SK-N-SH treated with all-trans-retinoic acid at 6 μM for 48 hours (cell line): Measurements from ENCODE around the gene DKK2.

Experiments
- ATAC-seq: fragments of 200-7000 bp; cut with Tn5 transposase; 3 replicates; pipeline ENCODE4 v1.9.1; 2020; ENCODE audit warnings: mild to moderate bottlenecking, moderate library complexity
- BACH2 ChIP-seq: fragments of 250-450 bp; sonication (Bioruptor Pico); IDR thresholded peaks from 2 replicates; pipeline ENCODE4 v1.9.0; 2021; ENCODE audit warnings: mild to moderate bottlenecking, borderline replicate concordance
- CREB5 ChIP-seq: fragments of 250-450 bp; sonication (Bioruptor Pico); IDR thresholded peaks from 2 replicates; pipeline ENCODE4 v1.5.1; 2020; ENCODE audit warnings: low read depth, mild to moderate bottlenecking, moderate library complexity
- CSDC2 ChIP-seq: fragments of 250-450 bp; sonication (Bioruptor Pico); IDR thresholded peaks from 2 replicates; pipeline ENCODE4 v1.5.0; 2020; ENCODE audit warnings: mild to moderate bottlenecking, moderate library complexity
- CSRNP3 ChIP-seq: fragments of 250-450 bp; sonication (Bioruptor Pico); IDR thresholded peaks from 2 replicates; pipeline ENCODE4 v1.5.1; 2021; ENCODE audit warnings: mild to moderate bottlenecking, moderate library complexity
- GLIS3 ChIP-seq: fragments of 250-450 bp; sonication (Bioruptor Pico); IDR thresholded peaks from 2 replicates; pipeline ENCODE4 v1.5.0; 2020; ENCODE audit warnings: mild to moderate bottlenecking, moderate library complexity
- ISL1 ChIP-seq: fragments of 250-450 bp; sonication (Bioruptor Pico); IDR thresholded peaks from 2 replicates; pipeline ENCODE4 v2.1.2; 2022; ENCODE audit warnings: mild to moderate bottlenecking, moderate library complexity
- PPARA ChIP-seq: fragments of 250-450 bp; sonication (Bioruptor Pico); IDR thresholded peaks from 2 replicates; pipeline ENCODE4 v1.5.0; 2020; ENCODE audit warnings: mild to moderate bottlenecking, borderline replicate concordance
- SNAI2 ChIP-seq: fragments of 250-450 bp; sonication (Bioruptor Pico); IDR thresholded peaks from 2 replicates; pipeline ENCODE4 v1.5.0; 2020; ENCODE audit warnings: mild to moderate bottlenecking, moderate library complexity
- TCF4 ChIP-seq: fragments of 250-450 bp; sonication (Bioruptor Pico); IDR thresholded peaks from 2 replicates; pipeline ENCODE4 v1.8.0; 2021; ENCODE audit warnings: mild to moderate bottlenecking, moderate library complexity, borderline replicate concordance
- ZC3H10 ChIP-seq: fragments of 250-450 bp; sonication (Bioruptor Pico); IDR thresholded peaks from 2 replicates; pipeline ENCODE4 v1.5.1; 2021; ENCODE audit warnings: mild to moderate bottlenecking, moderate library complexity
- ZFP3 ChIP-seq: fragments of 250-450 bp; sonication (Bioruptor Pico); IDR thresholded peaks from 2 replicates; pipeline ENCODE4 v1.5.0; 2020; ENCODE audit warnings: mild to moderate bottlenecking, moderate library complexity
- ZFP30 ChIP-seq: fragments of 450-650 bp; formaldehyde crosslinking; IDR thresholded peaks from 2 replicates; pipeline ENCODE4 v1.5.0; 2022; ENCODE audit warnings: mild to moderate bottlenecking, moderate library complexity
- ZNF565 ChIP-seq: fragments of 450-650 bp; formaldehyde crosslinking; conservative IDR thresholded peaks from 2 replicates; pipeline ENCODE4 v1.5.0; 2020; ENCODE audit warnings: low read depth, mild to moderate bottlenecking, moderate library complexity
- ZNF70 ChIP-seq: fragments of 450-650 bp; formaldehyde crosslinking; IDR thresholded peaks from 2 replicates; pipeline ENCODE4 v1.5.0; 2020; ENCODE audit warnings: mild to moderate bottlenecking, moderate library complexity
- TF ChIP-seq, protein P1 (sequence below): fragments of 250-450 bp; sonication (Bioruptor Pico); IDR thresholded peaks from 2 replicates; pipeline ENCODE4 v1.5.0; 2020; ENCODE audit warnings: mild to moderate bottlenecking, moderate library complexity
- TF ChIP-seq, protein P2 (sequence below): fragments of 250-450 bp; sonication (Bioruptor Pico); IDR thresholded peaks from 2 replicates; pipeline ENCODE4 v1.8.0; 2021; ENCODE audit warnings: low read depth, mild to moderate bottlenecking, moderate library complexity, borderline replicate concordance

Gene DKK2

GRCh38 chr4:106930522-106930921 is 105.6 kb downstream of the DKK2 start:
- no peak for ATAC-seq
- TF ChIP-seq GLIS3 (no peak), CSDC2 (CRISPR knock-in tag) (no peak), CREB5 (CRISPR knock-in tag) (no peak), ZNF565 (CRISPR knock-in tag) (no peak), ZNF70 (CRISPR knock-in tag) (no peak), ZFP3 (CRISPR knock-in tag) (no peak), ISL1 (CRISPR knock-in tag) (no peak), CSRNP3 (CRISPR knock-in tag) (no peak), PPARA (CRISPR knock-in tag) (no peak), BACH2 (CRISPR knock-in tag) (no peak), ZC3H10 (CRISPR knock-in tag) (no peak), ZFP30 (CRISPR knock-in tag) (no peak)
- TF ChIP-seq, protein P1, sequence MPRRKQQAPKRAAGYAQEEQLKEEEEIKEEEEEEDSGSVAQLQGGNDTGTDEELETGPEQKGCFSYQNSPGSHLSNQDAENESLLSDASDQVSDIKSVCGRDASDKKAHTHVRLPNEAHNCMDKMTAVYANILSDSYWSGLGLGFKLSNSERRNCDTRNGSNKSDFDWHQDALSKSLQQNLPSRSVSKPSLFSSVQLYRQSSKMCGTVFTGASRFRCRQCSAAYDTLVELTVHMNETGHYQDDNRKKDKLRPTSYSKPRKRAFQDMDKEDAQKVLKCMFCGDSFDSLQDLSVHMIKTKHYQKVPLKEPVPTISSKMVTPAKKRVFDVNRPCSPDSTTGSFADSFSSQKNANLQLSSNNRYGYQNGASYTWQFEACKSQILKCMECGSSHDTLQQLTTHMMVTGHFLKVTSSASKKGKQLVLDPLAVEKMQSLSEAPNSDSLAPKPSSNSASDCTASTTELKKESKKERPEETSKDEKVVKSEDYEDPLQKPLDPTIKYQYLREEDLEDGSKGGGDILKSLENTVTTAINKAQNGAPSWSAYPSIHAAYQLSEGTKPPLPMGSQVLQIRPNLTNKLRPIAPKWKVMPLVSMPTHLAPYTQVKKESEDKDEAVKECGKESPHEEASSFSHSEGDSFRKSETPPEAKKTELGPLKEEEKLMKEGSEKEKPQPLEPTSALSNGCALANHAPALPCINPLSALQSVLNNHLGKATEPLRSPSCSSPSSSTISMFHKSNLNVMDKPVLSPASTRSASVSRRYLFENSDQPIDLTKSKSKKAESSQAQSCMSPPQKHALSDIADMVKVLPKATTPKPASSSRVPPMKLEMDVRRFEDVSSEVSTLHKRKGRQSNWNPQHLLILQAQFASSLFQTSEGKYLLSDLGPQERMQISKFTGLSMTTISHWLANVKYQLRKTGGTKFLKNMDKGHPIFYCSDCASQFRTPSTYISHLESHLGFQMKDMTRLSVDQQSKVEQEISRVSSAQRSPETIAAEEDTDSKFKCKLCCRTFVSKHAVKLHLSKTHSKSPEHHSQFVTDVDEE (CRISPR knock-in tag), result no peak
- TF ChIP-seq, protein P2, sequence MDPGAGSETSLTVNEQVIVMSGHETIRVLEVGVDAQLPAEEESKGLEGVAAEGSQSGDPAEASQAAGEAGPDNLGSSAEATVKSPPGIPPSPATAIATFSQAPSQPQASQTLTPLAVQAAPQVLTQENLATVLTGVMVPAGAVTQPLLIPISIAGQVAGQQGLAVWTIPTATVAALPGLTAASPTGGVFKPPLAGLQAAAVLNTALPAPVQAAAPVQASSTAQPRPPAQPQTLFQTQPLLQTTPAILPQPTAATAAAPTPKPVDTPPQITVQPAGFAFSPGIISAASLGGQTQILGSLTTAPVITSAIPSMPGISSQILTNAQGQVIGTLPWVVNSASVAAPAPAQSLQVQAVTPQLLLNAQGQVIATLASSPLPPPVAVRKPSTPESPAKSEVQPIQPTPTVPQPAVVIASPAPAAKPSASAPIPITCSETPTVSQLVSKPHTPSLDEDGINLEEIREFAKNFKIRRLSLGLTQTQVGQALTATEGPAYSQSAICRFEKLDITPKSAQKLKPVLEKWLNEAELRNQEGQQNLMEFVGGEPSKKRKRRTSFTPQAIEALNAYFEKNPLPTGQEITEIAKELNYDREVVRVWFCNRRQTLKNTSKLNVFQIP (CRISPR knock-in tag), result no peak

- ATAC-seq, result no peak
- TF ChIP-seq SNAI2 (CRISPR knock-in tag), result no peak
- no peak for TF ChIP-seq PPARA (CRISPR knock-in tag)
- TF ChIP-seq ISL1 (CRISPR knock-in tag), result no peak
- no peak for TF ChIP-seq ZFP3 (CRISPR knock-in tag)
- TF ChIP-seq, protein P2 (CRISPR knock-in tag), result no peak
- TF ChIP-seq TCF4 (CRISPR knock-in tag), result no peak
- TF ChIP-seq CSRNP3 (CRISPR knock-in tag), result no peak
These were observed 106.9 kb downstream of the DKK2 start for GRCh38 chr4:106929248-106929647.

DNA sequence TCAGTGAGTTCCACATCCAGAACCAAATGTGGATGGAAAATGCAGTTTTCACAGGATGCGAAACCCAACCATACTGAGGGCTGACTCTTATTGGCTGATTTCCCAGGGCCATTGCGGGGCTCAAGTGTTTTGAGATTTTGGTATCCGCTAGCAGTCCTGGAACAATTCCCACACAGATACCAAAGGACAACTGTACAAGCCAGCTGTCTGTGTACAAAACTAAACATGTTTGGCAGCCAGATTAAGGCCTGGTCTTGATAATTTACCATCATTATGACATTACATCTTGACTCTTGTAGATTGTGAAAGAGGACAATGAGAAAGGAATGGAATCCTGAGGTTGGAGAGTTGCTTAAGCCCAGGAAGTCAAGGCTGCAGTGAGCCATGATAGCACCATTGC is 121.9 kb downstream of the DKK2 start:
- TF ChIP-seq ZFP3 (CRISPR knock-in tag), result no peak
- no peak for TF ChIP-seq ZNF70 (CRISPR knock-in tag)
- TF ChIP-seq, all 23 proteins: peak for 0
- ATAC-seq, result no peak
